ENCODE measurements around the gene PLXDC2.
"Not testable (repeated sequence)": the region's sequence is repeated elsewhere in the genome, so short reads cannot be mapped to it uniquely, and the experiment has no call there.

The PLXDC2 gene

GRCh38 chr10:20185116-20185515, 368.9 kb downstream of the PLXDC2 start:
- Mint-ChIP-seq H3K4me1 (no peaks in the 10 kb centered on the region), H3K4me3 (no peak overlapping the region), H3K36me3 (ENCODE audit: low read depth) (peaks cover 3% of the 10 kb centered on the region), H3K27me3 (ENCODE audit: low read depth) (peaks cover 4% of the 10 kb centered on the region), H3K27ac (peak overlapping the region in 1 of 3 experiments; percentile 51), H3K9me3 (no peaks in the 10 kb centered on the region)
- no peak for TF ChIP-seq CTCF (IDR thresholded peaks at IDR 0.05; ENCODE audit: unreplicated experiment in 3 of 3)

- H3K4me3 Mint-ChIP-seq; H3K36me3 Mint-ChIP-seq (ENCODE audit: low read depth); H3K9me3 Mint-ChIP-seq; H3K27me3 Mint-ChIP-seq (ENCODE audit: low read depth); H3K4me1 Mint-ChIP-seq; H3K27ac Mint-ChIP-seq: not testable (repeated sequence)
These were observed 375.2 kb downstream of the PLXDC2 start for GRCh38 chr10:20191392-20191791.

GRCh38 chr10:20195076-20195475, 378.8 kb downstream of the PLXDC2 start:
- no peak for TF ChIP-seq CTCF (IDR thresholded peaks at IDR 0.05; ENCODE audit: unreplicated experiment in 3 of 3)
- peak overlapping the region in 1 of 3 experiments; percentile 54 for H3K27ac Mint-ChIP-seq
- no peaks in the 10 kb centered on the region for H3K9me3 Mint-ChIP-seq
- no peaks in the 10 kb centered on the region for H3K4me1 Mint-ChIP-seq
- H3K36me3 Mint-ChIP-seq (ENCODE audit: low read depth): no peaks in the 10 kb centered on the region
- no peak overlapping the region for H3K4me3 Mint-ChIP-seq
- H3K27me3 Mint-ChIP-seq (ENCODE audit: low read depth): no peaks in the 10 kb centered on the region

GRCh38 chr10:20200758-20201157, 384.5 kb downstream of the PLXDC2 start:
- Mint-ChIP-seq H3K4me1 (no peaks in the 10 kb centered on the region), H3K4me3 (no peak overlapping the region), H3K27ac (no peak overlapping the region), H3K36me3 (ENCODE audit: low read depth) (no peaks in the 10 kb centered on the region), H3K9me3 (no peaks in the 10 kb centered on the region), H3K27me3 (ENCODE audit: low read depth) (no peaks in the 10 kb centered on the region)
- TF ChIP-seq CTCF (IDR thresholded peaks at IDR 0.05; ENCODE audit: unreplicated experiment in 3 of 3): no peak

- Mint-ChIP-seq H3K4me3 (no peak overlapping the region), H3K4me1 (no peaks in the 10 kb centered on the region), H3K36me3 (ENCODE audit: low read depth) (no peaks in the 10 kb centered on the region), H3K27ac (no peak overlapping the region), H3K27me3 (ENCODE audit: low read depth) (no peaks in the 10 kb centered on the region), H3K9me3 (no peaks in the 10 kb centered on the region)
- TF ChIP-seq CTCF (IDR thresholded peaks at IDR 0.05; ENCODE audit: unreplicated experiment in 3 of 3): no peak
These were observed 386.1 kb downstream of the PLXDC2 start for GRCh38 chr10:20202337-20202736.

- peaks cover 7% of the 10 kb centered on the region for H3K9me3 Mint-ChIP-seq
- TF ChIP-seq CTCF (IDR thresholded peaks at IDR 0.05; ENCODE audit: unreplicated experiment in 3 of 3): no peak
- H3K27ac Mint-ChIP-seq: no peak overlapping the region
- H3K4me3 Mint-ChIP-seq: no peak overlapping the region
- peaks cover 35% of the 10 kb centered on the region for H3K36me3 Mint-ChIP-seq (ENCODE audit: low read depth)
- H3K27me3 Mint-ChIP-seq (ENCODE audit: low read depth): no peaks in the 10 kb centered on the region
- H3K4me1 Mint-ChIP-seq: no peaks in the 10 kb centered on the region
These were observed 391.4 kb downstream of the PLXDC2 start for GRCh38 chr10:20207653-20208052.

GRCh38 chr10:20209098-20209497, 392.9 kb downstream of the PLXDC2 start:
- not testable (repeated sequence) for H3K27ac Mint-ChIP-seq; H3K4me1 Mint-ChIP-seq; H3K9me3 Mint-ChIP-seq; H3K4me3 Mint-ChIP-seq; H3K27me3 Mint-ChIP-seq (ENCODE audit: low read depth)
- H3K36me3 Mint-ChIP-seq (ENCODE audit: low read depth): peaks cover 39% of the 10 kb centered on the region
